Measurements from ENCODE around the gene LEKR1. TPM values are rescaled to one million over a fixed set of nuclear protein-coding genes. Genes with fewer than 3 reads are reported as not detected.
"Not testable (repeated sequence)": the region's sequence is repeated elsewhere in the genome, so short reads cannot be mapped to it uniquely, and the experiment has no call there.

The LEKR1 gene
- polyA plus RNA-seq, 1 experiment, result 0.12 TPM

DNA sequence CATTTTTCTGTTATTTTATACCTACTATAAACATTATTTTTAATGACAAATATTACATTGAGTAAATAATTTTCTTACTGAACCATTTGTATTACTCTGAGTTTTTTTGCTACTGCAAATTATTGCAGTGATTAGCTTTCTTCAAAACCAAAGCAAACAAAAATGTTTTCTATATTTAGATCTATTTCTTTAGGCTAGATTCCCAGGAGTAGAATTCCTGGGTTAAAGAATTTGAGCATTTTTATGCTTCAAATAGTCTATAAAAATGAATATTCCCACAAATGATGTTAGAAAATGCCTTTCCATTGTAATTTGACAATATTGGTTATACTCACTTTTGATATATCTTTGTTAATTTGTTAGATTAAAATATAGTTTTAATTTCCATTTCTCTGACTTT lies 76.8 kb downstream of the LEKR1 start:
- POLR2A ChIA-PET, result no interaction called here
- CTCF ChIA-PET, result interaction anchor here (1.0 kb wide), 1 partner anchor 10 kb away, joined by 4 read pairs; no protein-coding TSS in a partner anchor
- DNase-seq (ENCODE audit: low read depth), result no peak

DNA sequence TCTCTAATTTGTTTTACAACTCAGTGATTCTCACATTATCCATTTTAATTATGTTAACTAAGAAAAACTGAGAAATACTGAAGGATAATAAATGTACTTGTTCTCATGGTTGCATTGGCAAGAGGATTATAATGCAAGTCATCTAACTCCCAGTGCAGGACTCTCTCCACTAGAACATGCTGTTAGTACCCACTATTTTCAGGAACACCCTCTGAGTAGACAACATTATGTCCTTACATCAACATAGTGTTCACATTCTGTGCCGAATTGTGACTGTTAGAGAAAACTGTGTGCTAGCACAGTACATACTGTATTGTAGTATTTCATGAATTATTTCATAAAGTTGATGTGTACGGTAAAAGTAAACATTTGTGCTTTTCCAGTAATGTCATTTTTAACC lies 80.1 kb downstream of the LEKR1 start:
- DNase-seq (ENCODE audit: low read depth), result no peak
- no peaks in the 10 kb centered on the region for H3K27me3 ChIP-seq (ENCODE audit: control insufficient read depth, insufficient read depth, low read length)

More for the DNA sequence above, 76.8 kb downstream of the LEKR1 start:
- Histone ChIP-seq H3K36me3 (ENCODE audit: control insufficient read depth, insufficient read depth, low read length) (no peaks in the 10 kb centered on the region), H3K4me3 (ENCODE audit: low read depth, low read length) (no peak overlapping the region), H3K27me3 (ENCODE audit: control insufficient read depth, insufficient read depth, low read length) (no peaks in the 10 kb centered on the region)
- TF ChIP-seq, protein P1, sequence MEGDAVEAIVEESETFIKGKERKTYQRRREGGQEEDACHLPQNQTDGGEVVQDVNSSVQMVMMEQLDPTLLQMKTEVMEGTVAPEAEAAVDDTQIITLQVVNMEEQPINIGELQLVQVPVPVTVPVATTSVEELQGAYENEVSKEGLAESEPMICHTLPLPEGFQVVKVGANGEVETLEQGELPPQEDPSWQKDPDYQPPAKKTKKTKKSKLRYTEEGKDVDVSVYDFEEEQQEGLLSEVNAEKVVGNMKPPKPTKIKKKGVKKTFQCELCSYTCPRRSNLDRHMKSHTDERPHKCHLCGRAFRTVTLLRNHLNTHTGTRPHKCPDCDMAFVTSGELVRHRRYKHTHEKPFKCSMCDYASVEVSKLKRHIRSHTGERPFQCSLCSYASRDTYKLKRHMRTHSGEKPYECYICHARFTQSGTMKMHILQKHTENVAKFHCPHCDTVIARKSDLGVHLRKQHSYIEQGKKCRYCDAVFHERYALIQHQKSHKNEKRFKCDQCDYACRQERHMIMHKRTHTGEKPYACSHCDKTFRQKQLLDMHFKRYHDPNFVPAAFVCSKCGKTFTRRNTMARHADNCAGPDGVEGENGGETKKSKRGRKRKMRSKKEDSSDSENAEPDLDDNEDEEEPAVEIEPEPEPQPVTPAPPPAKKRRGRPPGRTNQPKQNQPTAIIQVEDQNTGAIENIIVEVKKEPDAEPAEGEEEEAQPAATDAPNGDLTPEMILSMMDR (IDR thresholded peaks at IDR 0.05; ENCODE audit: insufficient read depth, low read depth, low read length), result no peak

DNA sequence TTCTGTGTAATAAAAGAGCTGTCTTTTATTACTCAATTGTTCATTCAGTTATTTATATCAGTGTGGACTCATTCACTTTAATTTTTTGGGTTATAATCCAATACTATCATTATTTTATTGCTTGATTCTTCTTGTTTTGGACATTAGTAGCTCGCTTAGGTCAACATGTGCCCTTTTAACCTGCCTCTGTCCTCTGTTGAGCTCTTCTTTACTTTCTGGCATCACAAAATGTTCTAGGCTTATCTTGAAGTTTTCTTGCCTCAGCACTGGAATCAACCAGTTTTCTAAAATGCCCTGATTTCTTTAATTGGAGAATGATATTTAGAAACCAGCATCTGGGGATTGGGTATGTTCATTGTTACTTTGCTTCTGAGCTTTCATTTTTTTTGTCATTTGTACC lies 82.2 kb downstream of the LEKR1 start:
- TF ChIP-seq, protein P1 (IDR thresholded peaks at IDR 0.05; ENCODE audit: insufficient read depth, low read depth, low read length), result no peak
- CTCF ChIA-PET, result interaction anchor here (1.3 to 1.4 kb wide), 2 partner anchors 12 to 20 kb away, joined by 5 to 6 read pairs; no protein-coding TSS in a partner anchor
- POLR2A ChIA-PET, result no interaction called here
- no peaks in the 10 kb centered on the region for H3K36me3 ChIP-seq (ENCODE audit: control insufficient read depth, insufficient read depth, low read length)
- no peak overlapping the region for H3K4me3 ChIP-seq (ENCODE audit: low read depth, low read length)
- H3K27me3 ChIP-seq (ENCODE audit: control insufficient read depth, insufficient read depth, low read length), result no peaks in the 10 kb centered on the region
- no peak for DNase-seq (ENCODE audit: low read depth)

More for the DNA sequence above, 80.1 kb downstream of the LEKR1 start:
- Histone ChIP-seq H3K36me3 (ENCODE audit: control insufficient read depth, insufficient read depth, low read length) (no peaks in the 10 kb centered on the region), H3K4me3 (ENCODE audit: low read depth, low read length) (no peak overlapping the region)
- ChIA-PET POLR2A (no interaction called here), CTCF (no interaction called here)
- TF ChIP-seq, protein P1 (IDR thresholded peaks at IDR 0.05; ENCODE audit: insufficient read depth, low read depth, low read length), result no peak

DNA sequence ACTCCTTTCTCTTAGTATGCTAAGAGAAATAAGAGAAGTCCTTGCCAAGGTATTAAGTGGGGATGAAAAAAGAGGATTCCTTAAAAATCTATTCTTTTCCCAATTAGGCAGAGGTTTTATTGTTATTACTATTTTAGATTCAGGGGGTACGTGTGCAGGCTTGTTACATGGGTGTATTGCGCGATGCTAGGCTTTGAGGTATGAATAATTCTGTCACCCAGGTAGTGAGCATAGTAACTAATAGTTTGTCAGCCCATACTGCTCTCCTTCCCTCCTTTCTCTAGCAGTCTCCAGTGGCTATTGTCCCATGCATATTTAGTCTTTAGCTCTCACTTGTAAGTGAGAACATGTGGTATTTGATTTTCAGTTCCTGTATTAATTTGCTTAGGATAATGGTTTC lies 83.9 kb downstream of the LEKR1 start:
- Histone ChIP-seq H3K36me3 (ENCODE audit: control insufficient read depth, insufficient read depth, low read length) (no peaks in the 10 kb centered on the region), H3K27me3 (ENCODE audit: control insufficient read depth, insufficient read depth, low read length) (no peaks in the 10 kb centered on the region), H3K4me3 (ENCODE audit: low read depth, low read length) (no peak overlapping the region)
- ChIA-PET POLR2A (no interaction called here), CTCF (interaction anchor here (0.6 kb wide), 1 partner anchor 165 kb away, joined by 3 read pairs; no protein-coding TSS in a partner anchor)
- DNase-seq (ENCODE audit: low read depth), result no peak
- TF ChIP-seq, protein P1 (IDR thresholded peaks at IDR 0.05; ENCODE audit: insufficient read depth, low read depth, low read length), result no peak

DNA sequence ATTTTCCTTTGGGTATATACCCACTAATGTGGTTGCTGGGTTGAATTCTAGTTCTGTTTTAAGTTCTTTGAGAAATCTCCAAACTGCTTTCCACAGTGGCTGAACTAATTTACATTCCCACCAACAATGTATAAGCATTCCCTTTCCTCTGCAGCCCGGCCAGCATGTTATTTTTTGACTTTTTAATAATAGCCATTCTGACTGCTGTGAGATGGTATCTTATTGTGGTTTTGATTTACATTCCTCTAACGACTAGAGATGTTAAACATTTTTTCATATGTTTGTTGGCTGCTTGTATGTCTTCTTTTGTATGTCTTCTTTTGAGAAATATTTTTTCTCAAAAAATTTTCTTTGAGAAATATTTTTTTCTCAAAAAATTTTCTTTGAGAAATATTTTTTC lies 84.7 kb downstream of the LEKR1 start:
- H3K36me3 ChIP-seq (ENCODE audit: control insufficient read depth, insufficient read depth, low read length); H3K27me3 ChIP-seq (ENCODE audit: control insufficient read depth, insufficient read depth, low read length); H3K4me3 ChIP-seq (ENCODE audit: low read depth, low read length); POLR2A ChIA-PET; DNase-seq (ENCODE audit: low read depth); CTCF ChIA-PET: not testable (repeated sequence)

DNA sequence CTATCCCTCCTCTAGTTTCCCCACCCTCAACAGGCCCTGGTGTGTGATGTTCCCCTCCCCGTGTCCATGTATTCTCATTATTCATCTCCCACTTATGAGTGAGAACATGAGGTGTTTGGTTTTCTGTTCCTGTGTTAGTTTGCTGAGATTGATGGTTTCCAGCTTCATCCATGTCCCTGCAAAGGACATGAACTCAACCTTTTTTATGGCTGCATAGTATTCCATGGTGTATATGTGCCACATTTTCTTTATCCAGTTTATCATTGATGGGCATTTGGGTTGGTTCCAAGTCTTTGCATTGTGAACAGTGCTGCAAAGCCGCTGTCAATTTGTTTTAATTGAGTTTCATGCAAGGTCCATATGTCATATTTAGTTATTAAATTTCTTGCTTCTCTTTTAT lies 88.1 kb downstream of the LEKR1 start:
- CTCF ChIA-PET; H3K4me3 ChIP-seq (ENCODE audit: low read depth, low read length); POLR2A ChIA-PET: not testable (repeated sequence)

More for the DNA sequence above, 88.1 kb downstream of the LEKR1 start:
- not testable (repeated sequence) for H3K27me3 ChIP-seq (ENCODE audit: control insufficient read depth, insufficient read depth, low read length); DNase-seq (ENCODE audit: low read depth); H3K36me3 ChIP-seq (ENCODE audit: control insufficient read depth, insufficient read depth, low read length)
